SK-N-SH treated with all-trans-retinoic acid at 6 μM for 48 hours (cell line): ENCODE results near the gene URAD.

Experiments used
- ATAC-seq: fragments of 200-7000 bp; cut with Tn5 transposase; 3 replicates; pipeline ENCODE4 v1.9.1; 2020; ENCODE audit warnings: mild to moderate bottlenecking, moderate library complexity
- ARNTL ChIP-seq: fragments of 450-650 bp; formaldehyde crosslinking; IDR thresholded peaks from 2 replicates; pipeline ENCODE4 v1.5.0; 2020; ENCODE audit warnings: low read depth, mild to moderate bottlenecking, moderate library complexity, borderline replicate concordance
- BACH2 ChIP-seq: fragments of 250-450 bp; sonication (Bioruptor Pico); IDR thresholded peaks from 2 replicates; pipeline ENCODE4 v1.9.0; 2021; ENCODE audit warnings: mild to moderate bottlenecking, borderline replicate concordance
- CSDC2 ChIP-seq: fragments of 250-450 bp; sonication (Bioruptor Pico); IDR thresholded peaks from 2 replicates; pipeline ENCODE4 v1.5.0; 2020; ENCODE audit warnings: mild to moderate bottlenecking, moderate library complexity
- ESRRG ChIP-seq: fragments of 250-450 bp; sonication (Bioruptor Pico); IDR thresholded peaks from 2 replicates; pipeline ENCODE4 v1.6.1; 2021; ENCODE audit warnings: mild to moderate bottlenecking
- GLIS3 ChIP-seq: fragments of 250-450 bp; sonication (Bioruptor Pico); IDR thresholded peaks from 2 replicates; pipeline ENCODE4 v1.5.0; 2020; ENCODE audit warnings: mild to moderate bottlenecking, moderate library complexity
- ISL1 ChIP-seq: fragments of 250-450 bp; sonication (Bioruptor Pico); IDR thresholded peaks from 2 replicates; pipeline ENCODE4 v2.1.2; 2022; ENCODE audit warnings: mild to moderate bottlenecking, moderate library complexity
- OSR1 ChIP-seq: fragments of 250-450 bp; sonication (Bioruptor Pico); IDR thresholded peaks from 2 replicates; pipeline ENCODE4 v1.8.0; 2022; ENCODE audit warnings: moderate library complexity, mild to moderate bottlenecking, inconsistent platforms
- PPARA ChIP-seq: fragments of 250-450 bp; sonication (Bioruptor Pico); IDR thresholded peaks from 2 replicates; pipeline ENCODE4 v1.5.0; 2020; ENCODE audit warnings: mild to moderate bottlenecking, borderline replicate concordance
- RARB ChIP-seq: fragments of 250-450 bp; sonication (Bioruptor Pico); IDR thresholded peaks from 2 replicates; pipeline ENCODE4 v1.8.0; 2021; ENCODE audit warnings: mild to moderate bottlenecking, moderate library complexity
- SNAI2 ChIP-seq: fragments of 250-450 bp; sonication (Bioruptor Pico); IDR thresholded peaks from 2 replicates; pipeline ENCODE4 v1.5.0; 2020; ENCODE audit warnings: mild to moderate bottlenecking, moderate library complexity
- TCF4 ChIP-seq: fragments of 250-450 bp; sonication (Bioruptor Pico); IDR thresholded peaks from 2 replicates; pipeline ENCODE4 v1.8.0; 2021; ENCODE audit warnings: mild to moderate bottlenecking, moderate library complexity, borderline replicate concordance
- TOX ChIP-seq: fragments of 250-450 bp; sonication (Bioruptor Pico); IDR thresholded peaks from 2 replicates; pipeline ENCODE4 v1.8.0; 2021; ENCODE audit warnings: mild to moderate bottlenecking, moderate library complexity, borderline replicate concordance
- TSHZ2 ChIP-seq: fragments of 250-450 bp; sonication (Bioruptor Pico); IDR thresholded peaks from 2 replicates; pipeline ENCODE4 v1.5.0; 2020; ENCODE audit warnings: mild to moderate bottlenecking, moderate library complexity
- ZC3H10 ChIP-seq: fragments of 250-450 bp; sonication (Bioruptor Pico); IDR thresholded peaks from 2 replicates; pipeline ENCODE4 v1.5.1; 2021; ENCODE audit warnings: mild to moderate bottlenecking, moderate library complexity
- ZFP3 ChIP-seq: fragments of 250-450 bp; sonication (Bioruptor Pico); IDR thresholded peaks from 2 replicates; pipeline ENCODE4 v1.5.0; 2020; ENCODE audit warnings: mild to moderate bottlenecking, moderate library complexity
- ZFP30 ChIP-seq: fragments of 450-650 bp; formaldehyde crosslinking; IDR thresholded peaks from 2 replicates; pipeline ENCODE4 v1.5.0; 2022; ENCODE audit warnings: mild to moderate bottlenecking, moderate library complexity
- ZNF565 ChIP-seq: fragments of 450-650 bp; formaldehyde crosslinking; conservative IDR thresholded peaks from 2 replicates; pipeline ENCODE4 v1.5.0; 2020; ENCODE audit warnings: low read depth, mild to moderate bottlenecking, moderate library complexity
- ZNF70 ChIP-seq: fragments of 450-650 bp; formaldehyde crosslinking; IDR thresholded peaks from 2 replicates; pipeline ENCODE4 v1.5.0; 2020; ENCODE audit warnings: mild to moderate bottlenecking, moderate library complexity
- ZNF8 ChIP-seq: fragments of 450-650 bp; formaldehyde crosslinking; IDR thresholded peaks from 2 replicates; pipeline ENCODE4 v1.5.0; 2020; ENCODE audit warnings: mild to moderate bottlenecking, moderate library complexity
- TF ChIP-seq, protein P1 (sequence below): fragments of 250-450 bp; sonication (Bioruptor Pico); IDR thresholded peaks from 2 replicates; pipeline ENCODE4 v1.5.1; 2020; ENCODE audit warnings: low read depth, mild to moderate bottlenecking, moderate library complexity
- TF ChIP-seq, protein P2 (sequence below): fragments of 250-450 bp; sonication (Bioruptor Pico); IDR thresholded peaks from 2 replicates; pipeline ENCODE4 v1.8.0; 2020; ENCODE audit warnings: mild to moderate bottlenecking, moderate library complexity, borderline replicate concordance
- TF ChIP-seq, protein P3 (sequence below): fragments of 250-450 bp; sonication (Bioruptor Pico); IDR thresholded peaks from 2 replicates; pipeline ENCODE4 v1.8.0; 2021; ENCODE audit warnings: low read depth, mild to moderate bottlenecking, moderate library complexity, borderline replicate concordance

URAD gene

GRCh38 chr13:27968316-27969081 lies 20.0 kb downstream of the URAD start:
- TF ChIP-seq BACH2 (CRISPR knock-in tag) (no peak), ZFP3 (CRISPR knock-in tag) (no peak), ARNTL (CRISPR knock-in tag) (no peak), ZNF70 (CRISPR knock-in tag) (no peak), ZNF8 (CRISPR knock-in tag) (no peak)
- TF ChIP-seq, protein P1, sequence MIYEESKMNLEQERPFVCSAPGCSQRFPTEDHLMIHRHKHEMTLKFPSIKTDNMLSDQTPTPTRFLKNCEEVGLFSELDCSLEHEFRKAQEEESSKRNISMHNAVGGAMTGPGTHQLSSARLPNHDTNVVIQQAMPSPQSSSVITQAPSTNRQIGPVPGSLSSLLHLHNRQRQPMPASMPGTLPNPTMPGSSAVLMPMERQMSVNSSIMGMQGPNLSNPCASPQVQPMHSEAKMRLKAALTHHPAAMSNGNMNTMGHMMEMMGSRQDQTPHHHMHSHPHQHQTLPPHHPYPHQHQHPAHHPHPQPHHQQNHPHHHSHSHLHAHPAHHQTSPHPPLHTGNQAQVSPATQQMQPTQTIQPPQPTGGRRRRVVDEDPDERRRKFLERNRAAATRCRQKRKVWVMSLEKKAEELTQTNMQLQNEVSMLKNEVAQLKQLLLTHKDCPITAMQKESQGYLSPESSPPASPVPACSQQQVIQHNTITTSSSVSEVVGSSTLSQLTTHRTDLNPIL (CRISPR knock-in tag) = no peak
- no peak for ATAC-seq

DNA sequence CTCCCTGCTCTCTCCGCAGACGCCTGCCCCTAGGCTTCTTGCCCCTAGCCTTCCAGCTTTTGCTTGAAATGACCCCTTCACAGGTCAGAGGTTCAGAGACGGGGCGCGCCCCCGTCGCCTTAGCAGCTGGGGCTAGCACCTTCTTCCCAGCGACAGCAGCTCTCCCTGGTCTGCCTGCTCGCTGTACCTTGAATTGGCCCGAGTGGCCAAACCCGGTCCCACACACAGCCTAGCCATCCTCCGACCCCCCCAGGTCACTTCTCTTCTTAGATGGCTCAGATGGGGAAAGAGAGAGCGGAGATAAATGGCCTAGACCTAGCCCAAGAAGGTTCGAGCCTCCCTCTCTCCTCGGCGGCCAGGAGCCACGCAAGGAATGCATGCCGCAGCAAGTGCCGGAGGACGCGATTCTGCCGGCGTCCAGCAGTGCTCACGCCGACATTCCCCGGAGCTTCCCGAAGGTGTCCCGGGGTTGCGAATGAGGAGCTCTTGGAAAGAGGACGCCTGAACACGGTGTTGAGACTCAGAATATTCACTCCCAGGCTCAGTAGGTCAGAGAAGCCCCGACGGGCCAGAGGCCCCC lies 20.7 kb downstream of the URAD start:
- no peak for ATAC-seq
- TF ChIP-seq OSR1 (CRISPR knock-in tag) (no peak), BACH2 (CRISPR knock-in tag) (no peak), ZNF70 (CRISPR knock-in tag) (no peak), CSDC2 (CRISPR knock-in tag) (no peak), ZNF8 (CRISPR knock-in tag) (no peak), ARNTL (CRISPR knock-in tag) (no peak), ZC3H10 (CRISPR knock-in tag) (no peak), ZNF565 (CRISPR knock-in tag) (no peak), ZFP3 (CRISPR knock-in tag) (no peak), SNAI2 (CRISPR knock-in tag) (no peak), TCF4 (CRISPR knock-in tag) (no peak), ESRRG (CRISPR knock-in tag) (no peak), RARB (no peak), ISL1 (CRISPR knock-in tag) (no peak), TSHZ2 (no peak), TOX (CRISPR knock-in tag) (no peak), GLIS3 (no peak), PPARA (no peak)
- TF ChIP-seq, protein P1 (CRISPR knock-in tag) = no peak

DNA sequence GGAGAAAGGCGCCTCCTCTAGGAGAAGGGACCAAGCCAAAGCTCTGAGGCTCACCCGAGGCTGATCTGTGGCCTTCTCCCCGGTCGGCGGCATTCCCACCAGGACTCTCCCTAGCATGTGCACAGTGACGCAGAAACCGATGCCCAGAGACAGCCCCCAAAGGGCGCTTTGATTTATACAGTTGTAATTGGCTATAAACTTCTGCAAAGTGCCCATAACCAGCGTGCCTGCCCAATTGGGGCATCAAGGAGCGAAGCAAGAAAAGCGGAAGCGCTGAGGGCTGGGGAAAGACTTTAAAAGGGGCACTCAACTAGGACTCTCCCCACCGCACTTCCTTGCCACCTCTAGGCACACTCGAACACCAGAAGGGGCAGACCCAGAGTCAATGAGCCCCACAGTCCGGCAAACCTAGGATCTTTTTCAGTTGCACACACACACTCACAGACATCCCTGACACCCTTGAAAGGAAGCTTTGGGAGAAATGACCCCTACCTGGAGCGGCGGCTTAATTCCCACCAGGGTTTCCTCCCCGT lies 21.2 kb downstream of the URAD start:
- no peak for ATAC-seq
- no peak for TF ChIP-seq ZC3H10 (CRISPR knock-in tag)

DNA sequence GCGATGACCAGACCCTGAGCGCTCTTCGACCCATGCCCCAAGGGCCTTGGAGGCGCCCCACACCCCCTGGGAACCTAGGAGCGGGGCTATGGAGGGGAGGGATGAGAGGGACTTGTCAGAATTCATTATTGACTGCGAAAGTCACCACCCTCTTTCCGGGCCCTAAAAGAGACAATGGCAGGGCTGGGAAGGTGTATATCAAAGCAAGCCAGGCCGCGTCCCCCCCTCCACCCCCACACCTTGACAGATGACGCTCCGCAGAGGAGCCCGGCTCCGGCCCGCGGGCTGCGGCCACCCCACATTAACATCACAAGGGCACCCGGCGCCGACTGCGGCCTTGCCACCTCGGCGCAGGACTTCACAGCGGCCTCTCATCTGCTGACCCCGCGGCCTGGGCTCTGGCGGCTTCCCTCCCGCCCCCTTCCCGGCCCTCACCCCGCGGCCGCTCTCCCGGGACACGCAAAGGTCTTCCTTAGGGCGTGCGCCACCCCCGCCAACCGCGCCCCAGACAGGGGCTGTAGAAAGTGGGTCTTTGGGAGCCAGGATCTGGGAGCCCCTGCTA lies 21.8 kb downstream of the URAD start:
- TF ChIP-seq, protein P2, sequence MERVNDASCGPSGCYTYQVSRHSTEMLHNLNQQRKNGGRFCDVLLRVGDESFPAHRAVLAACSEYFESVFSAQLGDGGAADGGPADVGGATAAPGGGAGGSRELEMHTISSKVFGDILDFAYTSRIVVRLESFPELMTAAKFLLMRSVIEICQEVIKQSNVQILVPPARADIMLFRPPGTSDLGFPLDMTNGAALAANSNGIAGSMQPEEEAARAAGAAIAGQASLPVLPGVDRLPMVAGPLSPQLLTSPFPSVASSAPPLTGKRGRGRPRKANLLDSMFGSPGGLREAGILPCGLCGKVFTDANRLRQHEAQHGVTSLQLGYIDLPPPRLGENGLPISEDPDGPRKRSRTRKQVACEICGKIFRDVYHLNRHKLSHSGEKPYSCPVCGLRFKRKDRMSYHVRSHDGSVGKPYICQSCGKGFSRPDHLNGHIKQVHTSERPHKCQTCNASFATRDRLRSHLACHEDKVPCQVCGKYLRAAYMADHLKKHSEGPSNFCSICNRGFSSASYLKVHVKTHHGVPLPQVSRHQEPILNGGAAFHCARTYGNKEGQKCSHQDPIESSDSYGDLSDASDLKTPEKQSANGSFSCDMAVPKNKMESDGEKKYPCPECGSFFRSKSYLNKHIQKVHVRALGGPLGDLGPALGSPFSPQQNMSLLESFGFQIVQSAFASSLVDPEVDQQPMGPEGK (CRISPR knock-in tag) = no peak
- TF ChIP-seq GLIS3 = no peak
- TF ChIP-seq, protein P3, sequence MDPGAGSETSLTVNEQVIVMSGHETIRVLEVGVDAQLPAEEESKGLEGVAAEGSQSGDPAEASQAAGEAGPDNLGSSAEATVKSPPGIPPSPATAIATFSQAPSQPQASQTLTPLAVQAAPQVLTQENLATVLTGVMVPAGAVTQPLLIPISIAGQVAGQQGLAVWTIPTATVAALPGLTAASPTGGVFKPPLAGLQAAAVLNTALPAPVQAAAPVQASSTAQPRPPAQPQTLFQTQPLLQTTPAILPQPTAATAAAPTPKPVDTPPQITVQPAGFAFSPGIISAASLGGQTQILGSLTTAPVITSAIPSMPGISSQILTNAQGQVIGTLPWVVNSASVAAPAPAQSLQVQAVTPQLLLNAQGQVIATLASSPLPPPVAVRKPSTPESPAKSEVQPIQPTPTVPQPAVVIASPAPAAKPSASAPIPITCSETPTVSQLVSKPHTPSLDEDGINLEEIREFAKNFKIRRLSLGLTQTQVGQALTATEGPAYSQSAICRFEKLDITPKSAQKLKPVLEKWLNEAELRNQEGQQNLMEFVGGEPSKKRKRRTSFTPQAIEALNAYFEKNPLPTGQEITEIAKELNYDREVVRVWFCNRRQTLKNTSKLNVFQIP (CRISPR knock-in tag) = no peak
- TF ChIP-seq ZNF565 (CRISPR knock-in tag) = no peak
- TF ChIP-seq SNAI2 (CRISPR knock-in tag) = no peak
- no peak for TF ChIP-seq ISL1 (CRISPR knock-in tag)
- no peak for TF ChIP-seq ZNF70 (CRISPR knock-in tag)
- TF ChIP-seq ZFP3 (CRISPR knock-in tag) = no peak
- TF ChIP-seq, protein P1 (CRISPR knock-in tag) = no peak
- no peak for TF ChIP-seq BACH2 (CRISPR knock-in tag)
- no peak for TF ChIP-seq TOX (CRISPR knock-in tag)
- no peak for TF ChIP-seq TCF4 (CRISPR knock-in tag)
- no peak for TF ChIP-seq ZC3H10 (CRISPR knock-in tag)
- TF ChIP-seq ZFP30 (CRISPR knock-in tag) = no peak
- no peak for TF ChIP-seq PPARA
- TF ChIP-seq ESRRG (CRISPR knock-in tag) = no peak
- TF ChIP-seq ZNF8 (CRISPR knock-in tag) = no peak
- ATAC-seq = no peak
